C4-2B (cell line): ENCODE measurements around the gene OR52N4.

Experiments
- ZFX ChIP-seq: fragments of 450-650 bp; IDR thresholded peaks from 2 replicates; pipeline ENCODE4 v1.6.1; 2017
- TF ChIP-seq, protein P1 (sequence below): fragments of 450-650 bp; conservative IDR thresholded peaks from 2 replicates; pipeline ENCODE4 v1.5.1; 2017; ENCODE audit warnings: mild to moderate bottlenecking

DNA sequence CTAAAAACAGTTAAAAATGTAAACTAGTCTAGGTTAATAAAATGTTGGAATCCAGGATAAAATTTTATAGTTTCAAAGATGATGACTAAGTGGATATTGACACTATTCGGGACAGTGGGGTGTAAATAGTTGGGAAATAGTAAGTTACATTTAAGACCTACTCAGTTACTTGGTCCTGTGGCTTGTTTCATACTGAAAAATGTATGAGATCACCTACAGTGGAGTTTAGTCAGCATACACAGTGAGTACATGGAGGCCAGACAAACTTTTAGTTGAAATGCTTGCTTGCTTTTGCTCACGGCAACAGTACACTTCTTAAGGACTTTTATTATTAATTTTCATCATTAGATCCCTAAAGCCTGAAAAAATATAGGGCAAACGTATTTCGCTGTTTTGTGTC is 48.4 kb upstream of the OR52N4 start:
- TF ChIP-seq, protein P1, sequence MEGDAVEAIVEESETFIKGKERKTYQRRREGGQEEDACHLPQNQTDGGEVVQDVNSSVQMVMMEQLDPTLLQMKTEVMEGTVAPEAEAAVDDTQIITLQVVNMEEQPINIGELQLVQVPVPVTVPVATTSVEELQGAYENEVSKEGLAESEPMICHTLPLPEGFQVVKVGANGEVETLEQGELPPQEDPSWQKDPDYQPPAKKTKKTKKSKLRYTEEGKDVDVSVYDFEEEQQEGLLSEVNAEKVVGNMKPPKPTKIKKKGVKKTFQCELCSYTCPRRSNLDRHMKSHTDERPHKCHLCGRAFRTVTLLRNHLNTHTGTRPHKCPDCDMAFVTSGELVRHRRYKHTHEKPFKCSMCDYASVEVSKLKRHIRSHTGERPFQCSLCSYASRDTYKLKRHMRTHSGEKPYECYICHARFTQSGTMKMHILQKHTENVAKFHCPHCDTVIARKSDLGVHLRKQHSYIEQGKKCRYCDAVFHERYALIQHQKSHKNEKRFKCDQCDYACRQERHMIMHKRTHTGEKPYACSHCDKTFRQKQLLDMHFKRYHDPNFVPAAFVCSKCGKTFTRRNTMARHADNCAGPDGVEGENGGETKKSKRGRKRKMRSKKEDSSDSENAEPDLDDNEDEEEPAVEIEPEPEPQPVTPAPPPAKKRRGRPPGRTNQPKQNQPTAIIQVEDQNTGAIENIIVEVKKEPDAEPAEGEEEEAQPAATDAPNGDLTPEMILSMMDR: no peak
- TF ChIP-seq ZFX: no peak
